Thymus (tissue), 11 donors: ENCODE data around the gene EGFR. TPM values are rescaled to one million over a fixed set of nuclear protein-coding genes. Genes with fewer than 3 reads are reported as not detected.
"Not testable (repeated sequence)": the region's sequence is repeated elsewhere in the genome, so short reads cannot be mapped to it uniquely, and the experiment has no call there.

Experiments used
- DNase-seq, 9 donors: peaks; one replicate each; pipeline ENCODE4 v3.0.0-alpha.2; 2013; ENCODE audit warnings: low spot score in 9 of 9, low read depth in 6 of 9, missing footprints in 1 of 9
- H3K27ac ChIP-seq, 2 donors: one replicate each; pipeline ENCODE4 v1.5.1; 2013; ENCODE audit warnings: control low read depth in 1 of 2, low read depth in 1 of 2, low read length in 1 of 2, mild to moderate bottlenecking in 1 of 2, moderate library complexity in 1 of 2
- H3K27me3 ChIP-seq, 2 donors: one replicate each; pipeline ENCODE4 v1.5.1; 2013; ENCODE audit warnings: low read length in 1 of 2; ENCODE audit not compliant: control insufficient read depth in 2 of 2, insufficient read depth in 1 of 2
- H3K36me3 ChIP-seq, 2 donors: one replicate each; pipeline ENCODE4 v1.5.1; 2013; ENCODE audit warnings: low read length in 1 of 2, mild to moderate bottlenecking in 1 of 2, moderate library complexity in 1 of 2; ENCODE audit not compliant: control insufficient read depth in 2 of 2, insufficient read depth in 2 of 2
- H3K4me1 ChIP-seq, 2 donors: one replicate each; pipeline ENCODE4 v1.5.1; 2013; ENCODE audit warnings: low read length in 2 of 2; ENCODE audit not compliant: control insufficient read depth in 2 of 2, insufficient read depth in 2 of 2
- H3K4me3 ChIP-seq, 2 donors: one replicate each; pipeline ENCODE4 v1.5.1; 2013; ENCODE audit warnings: low read length in 2 of 2, control low read depth in 1 of 2, mild to moderate bottlenecking in 1 of 2
- H3K9me3 ChIP-seq, 2 donors: one replicate each; pipeline ENCODE4 v1.5.1; 2013; ENCODE audit warnings: low read length in 1 of 2, mild to moderate bottlenecking in 1 of 2; ENCODE audit not compliant: control insufficient read depth in 2 of 2, insufficient read depth in 1 of 2
- WGBS: extraction: QIAGEN DNeasy Blood & Tissue Kit; methylation state at CpG from one replicate; pipeline ENCODE4 v1.1.7; 2013; 5-methylcytosine and 5-hydroxymethylcytosine counted together
- polyA plus RNA-seq: library from polyadenylated mRNA; stranded (reverse); fragments of 200-250 nt; gene quantifications from one replicate; pipeline ENCODE4 v1.2.3, GENCODE V29; 2013
- total RNA-seq: library from RNA; stranded (reverse); fragments of 120-200 nt; gene quantifications from one replicate; pipeline ENCODE4 v1.2.4, GENCODE V29; 2013
- donor health status: healthy.

The EGFR gene
- total and polyA plus RNA-seq, 2 donors, result 14.2 to 19.5 TPM

GRCh38 chr7:55157764-55158105 lies 138.9 kb downstream of the EGFR start:
- no peaks in the 10 kb centered on the region for H3K9me3 ChIP-seq
- no peaks in the 10 kb centered on the region for H3K4me1 ChIP-seq
- peaks cover 0 to 4% of the 10 kb centered on the region in 2 donors for H3K27me3 ChIP-seq
- DNase-seq, result no peak
- WGBS, result 84% methylated on average over 8 of the region's 8 CpGs
- no peak overlapping the region for H3K27ac ChIP-seq
- H3K4me3 ChIP-seq, result no peak overlapping the region
- no peaks in the 10 kb centered on the region for H3K36me3 ChIP-seq

GRCh38 chr7:55158541-55159382 lies 139.9 kb downstream of the EGFR start:
- H3K4me1 ChIP-seq, result no peaks in the 10 kb centered on the region
- H3K27ac ChIP-seq, result no peak overlapping the region
- WGBS, result 86% methylated on average over 10 of the region's 10 CpGs
- H3K36me3 ChIP-seq, result no peaks in the 10 kb centered on the region
- no peak overlapping the region for H3K4me3 ChIP-seq
- DNase-seq, result no peak
- H3K27me3 ChIP-seq, result peaks cover 0 to 4% of the 10 kb centered on the region in 2 donors
- H3K9me3 ChIP-seq, result no peaks in the 10 kb centered on the region

GRCh38 chr7:55160539-55160938 lies 141.7 kb downstream of the EGFR start:
- no peak overlapping the region for H3K4me3 ChIP-seq
- 94% methylated on average over 4 of the region's 4 CpGs for WGBS

GRCh38 chr7:55161154-55161687 lies 142.4 kb downstream of the EGFR start:
- no peak for DNase-seq
- no peaks in the 10 kb centered on the region for H3K9me3 ChIP-seq
- no peaks in the 10 kb centered on the region for H3K36me3 ChIP-seq
- 97% methylated on average over 16 of the region's 16 CpGs for WGBS
- H3K27me3 ChIP-seq, result peaks cover 0 to 4% of the 10 kb centered on the region in 2 donors
- H3K27ac ChIP-seq, result no peak overlapping the region
- no peak overlapping the region for H3K4me3 ChIP-seq
- no peaks in the 10 kb centered on the region for H3K4me1 ChIP-seq

More at GRCh38 chr7:55160539-55160938, 141.7 kb downstream of the EGFR start:
- H3K27ac ChIP-seq, result no peak overlapping the region
- H3K4me1 ChIP-seq, result no peaks in the 10 kb centered on the region
- DNase-seq, result no peak
- no peaks in the 10 kb centered on the region for H3K9me3 ChIP-seq
- H3K36me3 ChIP-seq, result no peaks in the 10 kb centered on the region
- peaks cover 0 to 4% of the 10 kb centered on the region in 2 donors for H3K27me3 ChIP-seq

- Histone ChIP-seq H3K9me3 (no peaks in the 10 kb centered on the region), H3K36me3 (no peaks in the 10 kb centered on the region), H3K4me1 (no peaks in the 10 kb centered on the region), H3K27me3 (no peaks in the 10 kb centered on the region), H3K27ac (no peak overlapping the region), H3K4me3 (no peak overlapping the region)
- DNase-seq, result no peak
- WGBS, result 89% methylated on average over 3 of the region's 3 CpGs
Measured at GRCh38 chr7:55162476-55162875, 143.7 kb downstream of the EGFR start.

- Histone ChIP-seq H3K27me3 (no peaks in the 10 kb centered on the region), H3K27ac (no peak overlapping the region), H3K4me1 (no peaks in the 10 kb centered on the region), H3K4me3 (no peak overlapping the region), H3K9me3 (no peaks in the 10 kb centered on the region), H3K36me3 (no peaks in the 10 kb centered on the region)
- DNase-seq, result no peak
- 94% methylated on average over 11 of the region's 11 CpGs for WGBS
Measured at GRCh38 chr7:55163733-55164132, 144.9 kb downstream of the EGFR start.

- no peaks in the 10 kb centered on the region for H3K4me1 ChIP-seq
- no peaks in the 10 kb centered on the region for H3K27me3 ChIP-seq
- DNase-seq, result no peak
- H3K4me3 ChIP-seq, result no peak overlapping the region
- no peak overlapping the region for H3K27ac ChIP-seq
- H3K9me3 ChIP-seq, result no peaks in the 10 kb centered on the region
- 94% methylated on average over 2 of the region's 2 CpGs for WGBS
- no peaks in the 10 kb centered on the region for H3K36me3 ChIP-seq
Measured at GRCh38 chr7:55164527-55164926, 145.7 kb downstream of the EGFR start.

- no peaks in the 10 kb centered on the region for H3K27me3 ChIP-seq
- 92% methylated on average over 13 of the region's 13 CpGs for WGBS
- H3K4me1 ChIP-seq, result no peaks in the 10 kb centered on the region
- H3K27ac ChIP-seq, result no peak overlapping the region
- H3K4me3 ChIP-seq, result no peak overlapping the region
- H3K9me3 ChIP-seq, result no peaks in the 10 kb centered on the region
- no peak for DNase-seq
- no peaks in the 10 kb centered on the region for H3K36me3 ChIP-seq
Measured at GRCh38 chr7:55165176-55165861, 146.5 kb downstream of the EGFR start.

GRCh38 chr7:55167296-55167695 lies 148.5 kb downstream of the EGFR start:
- H3K4me3 ChIP-seq, DNase-seq, H3K36me3 ChIP-seq, H3K4me1 ChIP-seq, H3K27me3 ChIP-seq, H3K27ac ChIP-seq, H3K9me3 ChIP-seq: not testable (repeated sequence)
- WGBS, result 95% methylated on average over 4 of the region's 4 CpGs
